ENCODE measurements around the gene GPX3. TPM values are rescaled to one million over a fixed set of nuclear protein-coding genes. Genes with fewer than 3 reads are reported as not detected.

Gene GPX3
- total and polyA plus RNA-seq, 9 of the 15 experiments (the other 6 are each of a cell fraction or from before 2014, with no cell fraction given): 0.25 to 0.86 TPM; not detected in 7

GRCh38 chr5:151063142-151063989, 43.0 kb downstream of the GPX3 start (continued):
- TF ChIP-seq, protein P1, sequence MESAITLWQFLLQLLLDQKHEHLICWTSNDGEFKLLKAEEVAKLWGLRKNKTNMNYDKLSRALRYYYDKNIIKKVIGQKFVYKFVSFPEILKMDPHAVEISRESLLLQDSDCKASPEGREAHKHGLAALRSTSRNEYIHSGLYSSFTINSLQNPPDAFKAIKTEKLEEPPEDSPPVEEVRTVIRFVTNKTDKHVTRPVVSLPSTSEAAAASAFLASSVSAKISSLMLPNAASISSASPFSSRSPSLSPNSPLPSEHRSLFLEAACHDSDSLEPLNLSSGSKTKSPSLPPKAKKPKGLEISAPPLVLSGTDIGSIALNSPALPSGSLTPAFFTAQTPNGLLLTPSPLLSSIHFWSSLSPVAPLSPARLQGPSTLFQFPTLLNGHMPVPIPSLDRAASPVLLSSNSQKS (CRISPR knock-in tag; IDR thresholded peaks at IDR 0.05): no peak
- TF ChIP-seq MITF (IDR thresholded peaks at IDR 0.05) (no peak), ADNP (tag; IDR thresholded peaks at IDR 0.05) (no peak), ZNF253 (CRISPR knock-in tag; conservative IDR thresholded peaks at IDR 0.05) (no peak), CC2D1A (IDR thresholded peaks at IDR 0.05) (no peak), EGR1 (conservative IDR thresholded peaks at IDR 0.05) (no peak), ZFPM2 (CRISPR knock-in tag; IDR thresholded peaks at IDR 0.05) (no peak), ZNF184 (CRISPR knock-in tag; IDR thresholded peaks at IDR 0.05) (no peak), POLR3A (IDR thresholded peaks at IDR 0.05; ENCODE audit: borderline replicate concordance, extremely low read depth, insufficient read depth, insufficient read length) (no peak), PREB (CRISPR knock-in tag; IDR thresholded peaks at IDR 0.05) (no peak), NCOR1 (IDR thresholded peaks at IDR 0.05) (peak; percentile 82), HDAC6 (IDR thresholded peaks at IDR 0.05; ENCODE audit: low read depth, low read length) (no peak), DNMT1 (IDR thresholded peaks at IDR 0.05) (no peak), ZNF431 (CRISPR knock-in tag; IDR thresholded peaks at IDR 0.05) (no peak), KAT7 (CRISPR knock-in tag; IDR thresholded peaks at IDR 0.05; ENCODE audit: borderline replicate concordance) (no peak), ZFP30 (CRISPR knock-in tag; IDR thresholded peaks at IDR 0.05; ENCODE audit: borderline replicate concordance) (no peak), CBFA2T3 (IDR thresholded peaks at IDR 0.05) (peak; percentile 67), HMG20B (CRISPR knock-in tag; IDR thresholded peaks at IDR 0.05) (no peak)
- TF ChIP-seq, protein P2, sequence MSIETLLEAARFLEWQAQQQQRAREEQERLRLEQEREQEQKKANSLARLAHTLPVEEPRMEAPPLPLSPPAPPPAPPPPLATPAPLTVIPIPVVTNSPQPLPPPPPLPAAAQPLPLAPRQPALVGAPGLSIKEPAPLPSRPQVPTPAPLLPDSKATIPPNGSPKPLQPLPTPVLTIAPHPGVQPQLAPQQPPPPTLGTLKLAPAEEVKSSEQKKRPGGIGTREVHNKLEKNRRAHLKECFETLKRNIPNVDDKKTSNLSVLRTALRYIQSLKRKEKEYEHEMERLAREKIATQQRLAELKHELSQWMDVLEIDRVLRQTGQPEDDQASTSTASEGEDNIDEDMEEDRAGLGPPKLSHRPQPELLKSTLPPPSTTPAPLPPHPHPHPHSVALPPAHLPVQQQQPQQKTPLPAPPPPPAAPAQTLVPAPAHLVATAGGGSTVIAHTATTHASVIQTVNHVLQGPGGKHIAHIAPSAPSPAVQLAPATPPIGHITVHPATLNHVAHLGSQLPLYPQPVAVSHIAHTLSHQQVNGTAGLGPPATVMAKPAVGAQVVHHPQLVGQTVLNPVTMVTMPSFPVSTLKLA (conservative IDR thresholded peaks at IDR 0.05): peak in 1 of 2 experiments; percentile 26; a peak in 1 of 4 replicates
- TF ChIP-seq, protein P3, sequence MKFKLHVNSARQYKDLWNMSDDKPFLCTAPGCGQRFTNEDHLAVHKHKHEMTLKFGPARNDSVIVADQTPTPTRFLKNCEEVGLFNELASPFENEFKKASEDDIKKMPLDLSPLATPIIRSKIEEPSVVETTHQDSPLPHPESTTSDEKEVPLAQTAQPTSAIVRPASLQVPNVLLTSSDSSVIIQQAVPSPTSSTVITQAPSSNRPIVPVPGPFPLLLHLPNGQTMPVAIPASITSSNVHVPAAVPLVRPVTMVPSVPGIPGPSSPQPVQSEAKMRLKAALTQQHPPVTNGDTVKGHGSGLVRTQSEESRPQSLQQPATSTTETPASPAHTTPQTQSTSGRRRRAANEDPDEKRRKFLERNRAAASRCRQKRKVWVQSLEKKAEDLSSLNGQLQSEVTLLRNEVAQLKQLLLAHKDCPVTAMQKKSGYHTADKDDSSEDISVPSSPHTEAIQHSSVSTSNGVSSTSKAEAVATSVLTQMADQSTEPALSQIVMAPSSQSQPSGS (CRISPR knock-in tag; IDR thresholded peaks at IDR 0.05): no peak
- TF ChIP-seq, protein P4, sequence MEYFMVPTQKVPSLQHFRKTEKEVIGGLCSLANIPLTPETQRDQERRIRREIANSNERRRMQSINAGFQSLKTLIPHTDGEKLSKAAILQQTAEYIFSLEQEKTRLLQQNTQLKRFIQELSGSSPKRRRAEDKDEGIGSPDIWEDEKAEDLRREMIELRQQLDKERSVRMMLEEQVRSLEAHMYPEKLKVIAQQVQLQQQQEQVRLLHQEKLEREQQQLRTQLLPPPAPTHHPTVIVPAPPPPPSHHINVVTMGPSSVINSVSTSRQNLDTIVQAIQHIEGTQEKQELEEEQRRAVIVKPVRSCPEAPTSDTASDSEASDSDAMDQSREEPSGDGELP (CRISPR knock-in tag; IDR thresholded peaks at IDR 0.05; ENCODE audit: borderline replicate concordance): 0 out of 2 replicates have a peak, but pooled peaks have one; percentile 17

All from K562 (cell line).